Osteoblast (primary cell): ENCODE measurements around the gene SLC2A13. TPM values are rescaled to one million over a fixed set of nuclear protein-coding genes. Genes with fewer than 3 reads are reported as not detected.
A peak's percentile ranks its signal among the peaks of the same experiment; 100 is the strongest.

Experiments used
- DNase-seq: peaks from one replicate; pipeline ENCODE4 v3.0.0; 2011; ENCODE audit warnings: low spot score, mixed read lengths; ENCODE audit not compliant: insufficient read length; ENCODE audit errors: missing footprints
- H2AFZ ChIP-seq: 2 replicates; pipeline ENCODE4 v1.6.0; 2011; ENCODE audit warnings: mild to moderate bottlenecking, low read length
- H3K27ac ChIP-seq: 2 replicates; pipeline ENCODE4 v1.5.1; 2011; ENCODE audit warnings: mild to moderate bottlenecking, low read depth, low read length, moderate library complexity
- H3K27me3 ChIP-seq: 2 replicates; pipeline ENCODE4 v1.6.0; 2012; ENCODE audit warnings: mild to moderate bottlenecking, control low read depth, inconsistent platforms, low read length, moderate library complexity; ENCODE audit not compliant: insufficient read depth
- H3K36me3 ChIP-seq: 2 replicates; pipeline ENCODE4 v1.5.1; 2011; ENCODE audit warnings: mild to moderate bottlenecking, low read length, control low read depth, moderate library complexity; ENCODE audit not compliant: insufficient read depth
- H3K4me1 ChIP-seq: 2 replicates; pipeline ENCODE4 v1.5.1; 2011; ENCODE audit warnings: mild to moderate bottlenecking, low read length, control low read depth, moderate library complexity; ENCODE audit not compliant: insufficient read depth
- H3K4me2 ChIP-seq: 2 replicates; pipeline ENCODE4 v1.6.0; 2011; ENCODE audit warnings: mild to moderate bottlenecking, low read length; ENCODE audit not compliant: insufficient read depth
- H3K4me3 ChIP-seq: fragments of 200-600 bp; sonication (generic); 3 replicates; pipeline ENCODE4 v1.5.1; 2012; ENCODE audit warnings: mild to moderate bottlenecking, low read length, inconsistent platforms; ENCODE audit not compliant: insufficient read depth
- H3K79me2 ChIP-seq: 2 replicates; pipeline ENCODE4 v1.6.0; 2012; ENCODE audit warnings: mild to moderate bottlenecking, low read length, control low read depth, inconsistent platforms; ENCODE audit not compliant: insufficient read depth
- H3K9me3 ChIP-seq: 2 replicates; pipeline ENCODE4 v1.5.1; 2011; ENCODE audit warnings: low read depth, low read length, control low read depth
- H4K20me1 ChIP-seq: 2 replicates; pipeline ENCODE4 v1.6.0; 2012; ENCODE audit warnings: mild to moderate bottlenecking, low read length, control low read depth; ENCODE audit not compliant: insufficient read depth
- total RNA-seq: library from RNA; depleted of rRNA; stranded (reverse); fragments of >200 nt; gene quantifications from 2 replicates; pipeline ENCODE4 v1.2.3, GENCODE V29; 2012
- TF ChIP-seq, protein P1 (sequence below): IDR thresholded peaks from 2 replicates; pipeline ENCODE4 v1.5.1; 2011; ENCODE audit warnings: mild to moderate bottlenecking, low read depth, low read length, moderate library complexity; ENCODE audit errors: extremely low read depth

The SLC2A13 gene
- total RNA-seq, 1 donor: 12.3 TPM

DNA sequence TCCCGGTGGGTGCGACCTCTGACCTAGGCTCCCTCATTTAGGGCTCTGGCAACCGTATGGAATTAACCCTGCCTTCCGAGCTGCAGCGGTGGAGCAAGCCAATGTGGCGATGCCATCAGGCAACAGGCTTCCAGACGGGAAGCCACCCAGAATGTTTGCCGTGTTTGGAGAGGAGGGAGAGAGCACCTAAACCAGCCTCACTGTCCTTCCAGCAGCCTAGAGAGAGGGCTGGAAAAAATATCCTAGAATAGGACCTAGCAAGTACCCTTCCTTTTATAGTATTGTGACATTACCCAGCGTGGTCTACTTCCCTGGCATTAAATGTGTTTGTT lies 287 bp upstream of the SLC2A13 start:
- Histone ChIP-seq H3K79me2 (peaks cover 7% of the 10 kb centered on the region), H3K9me3 (no peaks in the 10 kb centered on the region), H3K4me2 (peak overlapping the region; percentile 78), H4K20me1 (no peaks in the 10 kb centered on the region), H3K27ac (no peak overlapping the region), H2AFZ (peak overlapping the region; percentile 63), H3K4me3 (peak overlapping the region; percentile 87), H3K4me1 (peaks cover 18% of the 10 kb centered on the region), H3K27me3 (peaks cover 7% of the 10 kb centered on the region), H3K36me3 (no peaks in the 10 kb centered on the region)
- TF ChIP-seq, protein P1, sequence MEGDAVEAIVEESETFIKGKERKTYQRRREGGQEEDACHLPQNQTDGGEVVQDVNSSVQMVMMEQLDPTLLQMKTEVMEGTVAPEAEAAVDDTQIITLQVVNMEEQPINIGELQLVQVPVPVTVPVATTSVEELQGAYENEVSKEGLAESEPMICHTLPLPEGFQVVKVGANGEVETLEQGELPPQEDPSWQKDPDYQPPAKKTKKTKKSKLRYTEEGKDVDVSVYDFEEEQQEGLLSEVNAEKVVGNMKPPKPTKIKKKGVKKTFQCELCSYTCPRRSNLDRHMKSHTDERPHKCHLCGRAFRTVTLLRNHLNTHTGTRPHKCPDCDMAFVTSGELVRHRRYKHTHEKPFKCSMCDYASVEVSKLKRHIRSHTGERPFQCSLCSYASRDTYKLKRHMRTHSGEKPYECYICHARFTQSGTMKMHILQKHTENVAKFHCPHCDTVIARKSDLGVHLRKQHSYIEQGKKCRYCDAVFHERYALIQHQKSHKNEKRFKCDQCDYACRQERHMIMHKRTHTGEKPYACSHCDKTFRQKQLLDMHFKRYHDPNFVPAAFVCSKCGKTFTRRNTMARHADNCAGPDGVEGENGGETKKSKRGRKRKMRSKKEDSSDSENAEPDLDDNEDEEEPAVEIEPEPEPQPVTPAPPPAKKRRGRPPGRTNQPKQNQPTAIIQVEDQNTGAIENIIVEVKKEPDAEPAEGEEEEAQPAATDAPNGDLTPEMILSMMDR: no peak
- no peak for DNase-seq

DNA sequence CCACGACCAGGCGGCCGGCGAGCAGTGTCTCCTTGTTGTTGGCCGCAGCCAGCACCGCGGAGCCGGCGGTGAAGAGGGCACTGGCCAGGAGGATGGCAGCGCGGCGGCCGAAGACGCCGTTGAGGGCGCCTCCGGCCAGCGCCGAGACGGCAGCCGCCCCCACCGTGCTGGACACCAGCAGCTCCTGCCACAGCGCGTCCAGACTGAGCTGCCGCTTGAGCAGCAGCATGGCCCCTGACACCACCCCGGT lies 691 bp downstream of the SLC2A13 start:
- Histone ChIP-seq H3K9me3 (no peaks in the 10 kb centered on the region), H3K36me3 (no peaks in the 10 kb centered on the region), H3K27ac (peak overlapping the region; percentile 23), H4K20me1 (no peaks in the 10 kb centered on the region), H3K27me3 (peaks cover 7% of the 10 kb centered on the region), H3K4me3 (peak overlapping the region; percentile 87), H3K4me2 (peak overlapping the region; percentile 78), H3K4me1 (peaks cover 18% of the 10 kb centered on the region), H3K79me2 (peaks cover 7% of the 10 kb centered on the region), H2AFZ (peak overlapping the region; percentile 87)
- peak; percentile 95 for DNase-seq
- TF ChIP-seq, protein P1: no peak

DNA sequence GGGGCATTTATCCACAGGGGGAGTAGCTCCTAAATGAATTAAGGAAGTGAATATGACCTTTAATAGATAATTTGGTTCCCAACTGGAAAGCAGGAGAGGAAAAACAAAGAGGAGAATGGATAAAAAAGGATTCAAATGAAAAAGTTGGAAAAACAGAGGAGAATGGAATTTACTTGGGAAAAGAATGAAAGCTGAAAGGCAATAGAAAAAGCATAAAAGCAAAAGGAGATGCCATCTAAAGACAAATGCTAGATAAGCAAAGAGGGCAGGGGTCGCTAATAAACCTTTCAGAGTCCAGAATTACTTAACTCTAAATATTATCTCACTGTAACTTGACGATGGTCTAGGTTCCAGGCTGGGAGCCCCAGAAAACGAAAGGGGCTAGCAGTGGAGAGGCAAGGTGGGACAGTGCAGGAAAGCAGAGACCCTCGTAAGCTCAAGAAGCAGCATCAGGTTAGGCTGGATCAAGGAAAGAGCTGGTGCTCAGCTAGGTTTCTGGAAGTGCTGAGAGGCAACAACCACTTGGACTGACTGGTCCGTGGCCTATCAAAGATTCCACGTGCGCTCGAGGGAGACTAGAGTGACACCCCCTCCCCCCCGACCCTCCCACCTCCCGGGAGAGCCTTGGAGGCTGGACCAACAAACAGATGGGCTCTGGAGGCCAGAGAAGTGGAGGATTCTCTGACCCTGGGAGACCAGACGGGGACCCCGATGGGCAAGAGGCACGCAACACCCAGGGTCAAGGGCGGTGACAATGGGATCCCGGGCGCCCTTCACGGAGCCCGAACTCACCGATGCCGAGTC lies 1.2 kb downstream of the SLC2A13 start:
- Histone ChIP-seq H3K4me2 (peak overlapping the region; percentile 78), H4K20me1 (no peaks in the 10 kb centered on the region), H3K9me3 (no peaks in the 10 kb centered on the region), H3K27me3 (peaks cover 7% of the 10 kb centered on the region), H3K27ac (peak overlapping the region; percentile 23), H3K4me3 (peak overlapping the region; percentile 87), H3K4me1 (peaks cover 18% of the 10 kb centered on the region), H3K79me2 (peaks cover 7% of the 10 kb centered on the region), H2AFZ (peak overlapping the region; percentile 87), H3K36me3 (no peaks in the 10 kb centered on the region)
- TF ChIP-seq, protein P1: no peak
- peak; percentile 80 for DNase-seq

DNA sequence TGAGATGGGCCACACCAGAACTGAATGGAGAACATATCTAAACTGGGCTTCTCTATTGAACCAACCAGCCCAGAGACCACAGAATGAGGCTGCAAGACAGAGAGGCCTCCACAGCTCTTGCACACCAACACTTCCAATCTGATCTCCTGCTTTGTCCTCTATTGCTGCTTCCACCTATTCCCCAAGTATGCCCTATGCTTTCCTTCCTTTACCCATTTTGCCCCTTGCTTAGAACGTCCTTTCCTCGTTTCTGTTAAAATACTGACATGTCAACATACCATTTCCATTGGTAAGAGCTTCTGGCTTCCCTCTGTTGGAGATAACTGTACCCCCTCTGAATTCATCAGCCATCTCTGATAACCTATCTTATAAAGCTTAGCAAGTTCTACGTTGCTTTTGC lies 2.8 kb downstream of the SLC2A13 start:
- Histone ChIP-seq H3K36me3 (no peaks in the 10 kb centered on the region), H3K27ac (no peak overlapping the region), H3K9me3 (no peaks in the 10 kb centered on the region), H3K4me3 (no peak overlapping the region), H4K20me1 (no peaks in the 10 kb centered on the region), H3K4me2 (no peak overlapping the region), H2AFZ (no peak overlapping the region), H3K4me1 (peaks cover 18% of the 10 kb centered on the region), H3K27me3 (no peaks in the 10 kb centered on the region), H3K79me2 (peaks cover 11% of the 10 kb centered on the region)
- TF ChIP-seq, protein P1: no peak
- DNase-seq: no peak
